Measurements from ENCODE around the gene INTS2.
"Not testable (repeated sequence)": the region's sequence is repeated elsewhere in the genome, so short reads cannot be mapped to it uniquely, and the experiment has no call there.

The INTS2 gene

DNA sequence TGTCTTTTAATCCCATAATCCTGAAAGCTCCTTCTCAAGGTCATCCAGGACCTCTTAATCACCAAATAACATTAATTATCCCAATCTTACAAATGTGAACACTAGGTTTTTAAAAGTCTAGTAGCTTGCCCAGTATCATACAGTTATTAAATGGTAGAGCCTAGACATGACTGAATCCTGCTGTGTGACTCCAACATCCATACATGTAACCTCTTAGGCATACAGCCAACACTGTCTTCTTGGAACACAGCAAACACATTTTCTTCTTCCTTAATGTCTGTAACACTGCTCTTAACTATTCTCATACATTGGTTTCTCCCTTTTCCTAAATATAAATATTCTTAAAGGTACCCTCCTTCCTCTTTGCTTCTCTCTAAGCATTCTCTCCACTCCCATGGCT lies 78.1 kb downstream of the INTS2 start:
- DNase-seq (ENCODE audit: low read depth) = no peak

- no peak for DNase-seq (ENCODE audit: low read depth)
Observed at GRCh38 chr17:61848896-61849295, 78.9 kb downstream of the INTS2 start.

- DNase-seq (ENCODE audit: low read depth) = no peak
Observed at GRCh38 chr17:61848247-61848646, 79.5 kb downstream of the INTS2 start.

DNA sequence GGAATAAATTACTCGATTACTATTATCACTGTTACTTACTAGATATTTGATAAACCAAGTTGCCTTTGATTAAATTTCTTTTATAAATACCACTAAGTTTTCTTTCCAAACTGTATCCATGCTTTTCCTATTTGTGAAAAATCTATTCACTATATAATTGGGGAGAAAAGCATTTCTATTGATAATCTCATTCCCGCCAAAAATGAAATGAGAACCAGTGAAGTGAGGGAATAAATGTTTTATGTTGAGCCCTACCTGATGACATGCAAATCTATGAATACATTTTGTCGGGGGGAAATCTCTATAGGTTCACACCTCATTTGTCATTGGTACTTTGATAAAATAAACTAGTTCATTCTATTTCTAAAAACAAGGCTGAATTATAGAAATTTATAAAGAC lies 80.1 kb downstream of the INTS2 start:
- DNase-seq (ENCODE audit: low read depth) = no peak

DNA sequence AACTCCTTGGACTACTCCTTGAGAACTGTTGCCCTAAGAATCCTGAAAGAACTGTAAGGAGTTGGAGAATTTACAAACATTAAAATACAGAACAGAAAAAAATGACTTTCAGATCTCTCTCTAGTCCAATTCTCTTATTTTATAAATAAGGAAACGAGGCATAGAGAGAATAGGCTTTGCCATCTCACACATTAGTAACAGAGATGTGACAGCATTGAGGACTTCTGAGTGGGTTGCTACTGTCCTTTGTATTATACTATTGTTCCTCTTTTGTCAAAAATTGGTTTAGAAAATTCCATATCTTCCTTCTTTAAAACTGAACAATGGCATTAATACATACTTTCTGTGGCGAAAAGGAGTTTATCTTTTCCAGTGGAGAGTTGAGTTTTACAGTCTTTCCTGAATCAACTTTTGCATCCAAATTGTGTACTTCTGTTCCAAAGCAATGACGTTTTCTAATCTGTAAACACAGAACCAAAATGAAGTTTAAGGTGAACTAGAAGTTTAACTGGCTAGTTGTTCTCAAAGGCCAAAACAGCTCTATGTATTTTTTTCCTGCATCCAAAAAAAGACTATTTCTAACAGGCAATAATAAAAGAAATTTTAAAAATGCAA lies 80.9 kb downstream of the INTS2 start:
- no peak for DNase-seq (ENCODE audit: low read depth)

- no peak for DNase-seq (ENCODE audit: low read depth)
Observed at GRCh38 chr17:61846088-61846487, 81.7 kb downstream of the INTS2 start.

DNA sequence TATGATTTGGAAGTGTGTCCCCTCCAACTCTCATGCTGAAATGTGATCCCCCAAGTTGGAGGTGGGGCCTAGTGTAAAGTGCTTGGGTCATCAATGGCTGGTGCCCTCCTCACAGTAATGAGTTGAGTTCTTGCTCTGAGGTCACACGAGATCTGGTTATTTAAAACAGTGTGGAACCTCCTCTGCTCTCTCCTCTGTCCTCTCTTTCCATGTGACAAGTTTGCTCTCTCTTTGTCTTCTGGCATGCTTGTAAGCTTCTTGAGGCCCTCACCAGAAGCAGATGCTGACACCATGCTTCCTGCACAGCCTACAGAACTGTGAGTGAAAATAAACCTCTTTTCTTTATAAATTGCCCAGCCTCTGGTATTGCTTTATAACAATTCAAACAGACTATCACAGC lies 84.3 kb downstream of the INTS2 start:
- DNase-seq (ENCODE audit: low read depth) = no peak

- DNase-seq (ENCODE audit: low read depth) = no peak
Observed at GRCh38 chr17:61842899-61843298, 84.9 kb downstream of the INTS2 start.

GRCh38 chr17:61839300-61839786 lies 88.4 kb downstream of the INTS2 start:
- no peak for DNase-seq (ENCODE audit: low read depth)

DNA sequence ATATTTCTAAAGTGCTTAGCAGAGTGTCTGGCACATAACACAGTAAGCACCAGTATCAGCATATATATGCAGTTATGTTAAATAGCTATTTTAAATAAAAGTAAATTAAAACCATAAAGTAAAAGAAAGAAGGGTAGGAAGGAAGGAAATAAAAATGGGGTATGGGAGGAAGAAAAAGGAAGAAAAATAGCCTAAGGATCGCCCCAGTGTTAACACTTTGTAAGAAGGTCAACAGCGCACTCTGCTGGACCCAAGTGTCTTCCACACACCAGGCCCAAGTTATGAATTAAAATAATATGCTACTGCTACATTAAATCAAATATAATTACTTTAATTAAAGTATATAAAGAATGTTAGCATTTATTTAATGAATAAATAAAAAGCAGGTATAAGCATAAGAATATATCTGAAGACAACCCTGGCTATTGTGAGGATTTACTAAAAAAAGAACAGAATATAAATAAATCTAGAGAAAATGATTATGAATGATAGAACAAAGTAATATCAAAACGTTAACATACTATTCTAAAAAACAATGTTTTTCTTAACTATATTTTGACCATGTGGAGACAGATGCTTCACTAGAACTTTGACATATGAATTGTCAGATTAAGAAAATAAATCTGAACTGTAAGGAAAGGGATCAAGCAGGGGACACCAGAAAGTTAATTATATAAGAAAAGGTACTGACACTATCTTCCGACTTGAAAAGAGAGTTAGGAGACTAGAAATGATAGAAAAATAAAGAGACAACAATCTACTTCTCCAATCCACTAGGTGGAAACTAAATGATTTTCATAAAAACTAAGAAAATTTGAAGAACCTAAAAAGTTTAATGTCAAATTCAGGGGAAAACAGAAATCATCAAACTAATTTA lies 90.4 kb downstream of the INTS2 start:
- no peak for DNase-seq (ENCODE audit: low read depth)

- no peak for DNase-seq (ENCODE audit: low read depth)
Observed at GRCh38 chr17:61836266-61837174, 91.3 kb downstream of the INTS2 start.

- DNase-seq (ENCODE audit: low read depth) = no peak
Observed at GRCh38 chr17:61835606-61836005, 92.2 kb downstream of the INTS2 start.

DNA sequence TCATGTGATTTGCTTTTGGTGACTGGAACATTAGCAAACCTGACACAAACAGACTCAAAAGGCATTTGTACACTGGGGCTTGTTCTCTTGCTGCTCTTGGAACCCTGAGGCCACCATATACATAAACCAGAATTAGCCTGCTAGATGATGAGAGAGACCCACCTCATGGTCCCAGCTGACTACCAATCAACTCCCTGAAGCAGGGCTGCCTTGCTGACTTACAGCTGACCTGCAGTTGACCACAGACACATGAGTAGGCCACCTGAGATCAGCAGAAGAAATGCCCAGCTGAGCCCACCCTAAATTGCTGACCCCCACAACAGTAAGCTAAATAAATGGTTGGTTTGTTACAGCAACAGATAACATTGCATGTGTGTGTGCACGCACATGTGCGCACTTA lies 93.2 kb downstream of the INTS2 start:
- DNase-seq (ENCODE audit: low read depth) = no peak

- DNase-seq (ENCODE audit: low read depth) = no peak
Observed at GRCh38 chr17:61833536-61834193, 94.1 kb downstream of the INTS2 start.

GRCh38 chr17:61832463-61832862 lies 95.3 kb downstream of the INTS2 start:
- DNase-seq (ENCODE audit: low read depth) = no peak

DNA sequence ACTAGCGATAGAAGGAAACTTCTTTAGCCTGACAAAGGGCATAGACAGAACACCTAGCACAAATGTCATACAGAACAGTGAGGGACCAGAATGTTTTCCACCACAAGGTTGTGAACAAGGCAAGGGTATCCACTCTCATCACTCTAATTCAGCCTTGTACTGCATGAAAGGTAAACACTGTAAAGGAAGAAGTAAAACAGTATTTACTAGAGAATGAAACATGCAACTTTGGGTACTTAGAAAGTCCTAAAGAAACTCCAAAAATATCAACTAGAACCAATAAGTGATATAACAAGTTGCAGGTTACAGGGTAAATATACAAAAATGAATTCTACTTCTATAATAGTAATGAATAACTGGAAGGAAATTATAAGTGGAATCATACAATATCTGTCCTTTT lies 96.7 kb downstream of the INTS2 start:
- no peak for DNase-seq (ENCODE audit: low read depth)

DNA sequence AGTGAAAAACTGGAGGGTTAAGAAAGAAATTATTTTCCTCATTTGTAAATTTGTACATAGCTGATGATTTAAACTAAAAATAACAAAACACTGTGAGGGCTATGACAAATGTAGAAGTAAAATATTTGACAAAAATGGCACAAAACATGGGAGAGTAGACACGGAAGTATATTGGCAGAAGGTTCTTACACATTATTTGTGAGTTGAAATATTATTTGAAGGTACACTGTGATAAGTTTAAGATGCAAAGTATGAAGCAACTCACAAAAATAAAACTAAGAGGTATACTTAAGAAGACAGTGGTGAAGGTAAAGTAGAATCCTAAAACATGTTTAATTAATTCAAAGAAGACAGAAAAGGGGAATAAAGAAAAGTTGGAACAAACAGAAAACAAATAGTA lies 99.1 kb downstream of the INTS2 start:
- DNase-seq (ENCODE audit: low read depth) = no peak

GRCh38 chr17:61827649-61828395 lies 100.0 kb downstream of the INTS2 start:
- DNase-seq (ENCODE audit: low read depth) = no peak

GRCh38 chr17:61826866-61827265 lies 100.9 kb downstream of the INTS2 start:
- not testable (repeated sequence) for DNase-seq (ENCODE audit: low read depth)

DNA sequence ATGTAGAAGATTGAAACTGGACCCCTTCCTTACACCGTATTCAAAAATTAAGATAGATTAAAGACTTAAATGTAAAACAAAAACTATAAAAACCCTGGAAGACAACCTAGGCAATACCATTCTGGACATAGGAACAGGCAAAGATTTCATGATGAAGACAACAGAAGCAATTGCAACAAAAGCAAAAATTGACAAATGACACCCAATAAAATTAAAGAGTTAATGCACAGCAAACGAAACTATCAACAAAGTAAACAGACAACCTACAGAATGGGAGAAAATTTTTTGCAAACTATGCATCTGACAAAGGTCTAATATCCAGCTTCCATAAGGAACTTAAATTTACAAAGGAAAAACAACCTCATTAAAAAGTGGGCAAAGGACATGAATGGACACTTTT lies 101.6 kb downstream of the INTS2 start:
- DNase-seq (ENCODE audit: low read depth) = not testable (repeated sequence)

- no peak for DNase-seq (ENCODE audit: low read depth)
Observed at GRCh38 chr17:61825448-61826137, 102.2 kb downstream of the INTS2 start.

Measured in stimulated activated CD8-positive, alpha-beta memory T cell treated with anti-CD3 and anti-CD28 coated beads, Interleukin-12 subunit alpha, Interleukin-12 subunit beta, amount 100 ng/mL, for 4 hours (primary cell).